ENCODE results near the gene ALPK3. TPM values are rescaled to one million over a fixed set of nuclear protein-coding genes. Genes with fewer than 3 reads are reported as not detected.

ALPK3 gene
- total and polyA plus RNA-seq, 2 donors: 1.1 to 1.3 TPM

DNA sequence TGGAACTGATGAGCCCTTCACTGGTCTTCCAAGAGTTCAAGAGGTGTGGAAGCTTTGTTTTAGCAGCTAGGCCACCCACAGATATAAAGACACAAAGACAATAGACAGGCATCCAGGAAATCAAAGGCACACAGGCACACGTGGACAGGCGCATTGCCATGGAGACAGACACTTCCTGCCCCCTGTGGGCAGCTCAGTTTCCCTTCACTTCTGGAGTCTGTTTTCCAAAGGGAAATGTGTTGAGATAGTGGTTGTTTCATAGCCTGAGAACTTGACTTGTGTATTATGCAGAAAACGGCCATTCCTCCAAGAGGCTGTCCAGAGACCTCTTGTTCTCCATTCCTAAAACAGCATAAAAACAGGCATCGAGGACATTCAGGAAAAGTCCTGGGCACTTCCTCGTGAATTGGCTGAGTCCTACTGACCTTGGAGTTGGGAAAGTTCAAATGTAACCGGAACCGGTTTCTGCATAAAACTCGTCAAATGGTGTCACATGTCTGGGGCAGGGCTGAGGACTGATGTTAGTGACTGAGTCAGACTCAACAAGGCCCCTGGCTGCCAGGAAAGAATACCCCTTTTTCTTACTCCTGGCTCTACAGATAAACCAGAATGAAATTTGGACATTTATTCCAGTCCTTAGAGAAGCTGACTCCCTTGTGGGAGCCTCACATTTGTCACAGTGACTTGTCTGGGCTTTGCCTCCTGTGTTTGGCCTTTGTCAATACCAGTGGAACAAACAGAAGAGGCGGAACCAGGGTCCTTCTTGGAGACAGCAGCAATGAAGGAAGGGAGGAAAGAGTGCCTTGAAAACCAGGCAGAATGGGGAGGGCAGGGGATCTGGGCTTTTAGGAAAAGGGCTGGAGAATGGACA lies 1.3 kb downstream of the ALPK3 start:
- Histone ChIP-seq H3K27ac (ENCODE audit: low read depth in 1 of 2, low read length in 1 of 2) (peak overlapping the region in 1 of 2 donors; percentile 18), H3K4me1 (ENCODE audit: control insufficient read depth in 2 of 2, insufficient read depth in 2 of 2, low read length in 2 of 2) (peaks cover 9 to 17% of the 10 kb centered on the region in 2 donors), H3K27me3 (ENCODE audit: control insufficient read depth in 2 of 2, insufficient read depth in 1 of 2, low read length in 1 of 2) (peaks cover 0 to 13% of the 10 kb centered on the region in 2 donors), H3K9me3 (ENCODE audit: control insufficient read depth in 2 of 2, insufficient read depth in 1 of 2, low read length in 1 of 2) (no peaks in the 10 kb centered on the region), H3K36me3 (ENCODE audit: control insufficient read depth in 2 of 2, insufficient read depth in 2 of 2, low read length in 1 of 2) (no peaks in the 10 kb centered on the region), H3K4me3 (ENCODE audit: low read length in 2 of 2) (no peak overlapping the region)
- peak in 7 of 9 donors; percentile 10 to 59 (median 31) for DNase-seq (ENCODE audit: low read depth in 6 of 9, low spot score in 9 of 9)
- WGBS: 85% methylated on average over 9 of the region's 9 CpGs

- H3K27ac ChIP-seq (ENCODE audit: low read depth in 1 of 2, low read length in 1 of 2): no peak overlapping the region
- H3K4me1 ChIP-seq (ENCODE audit: control insufficient read depth in 2 of 2, insufficient read depth in 2 of 2, low read length in 2 of 2): peaks cover 9 to 17% of the 10 kb centered on the region in 2 donors
- peaks cover 0 to 13% of the 10 kb centered on the region in 2 donors for H3K27me3 ChIP-seq (ENCODE audit: control insufficient read depth in 2 of 2, insufficient read depth in 1 of 2, low read length in 1 of 2)
- no peaks in the 10 kb centered on the region for H3K9me3 ChIP-seq (ENCODE audit: control insufficient read depth in 2 of 2, insufficient read depth in 1 of 2, low read length in 1 of 2)
- no peak for DNase-seq (ENCODE audit: low read depth in 6 of 9, low spot score in 9 of 9)
- WGBS: 92% methylated on average over 3 of the region's 3 CpGs
- no peaks in the 10 kb centered on the region for H3K36me3 ChIP-seq (ENCODE audit: control insufficient read depth in 2 of 2, insufficient read depth in 2 of 2, low read length in 1 of 2)
- H3K4me3 ChIP-seq (ENCODE audit: low read length in 2 of 2): no peak overlapping the region
Measured at GRCh38 chr15:84819291-84819768, 2.2 kb downstream of the ALPK3 start.

DNA sequence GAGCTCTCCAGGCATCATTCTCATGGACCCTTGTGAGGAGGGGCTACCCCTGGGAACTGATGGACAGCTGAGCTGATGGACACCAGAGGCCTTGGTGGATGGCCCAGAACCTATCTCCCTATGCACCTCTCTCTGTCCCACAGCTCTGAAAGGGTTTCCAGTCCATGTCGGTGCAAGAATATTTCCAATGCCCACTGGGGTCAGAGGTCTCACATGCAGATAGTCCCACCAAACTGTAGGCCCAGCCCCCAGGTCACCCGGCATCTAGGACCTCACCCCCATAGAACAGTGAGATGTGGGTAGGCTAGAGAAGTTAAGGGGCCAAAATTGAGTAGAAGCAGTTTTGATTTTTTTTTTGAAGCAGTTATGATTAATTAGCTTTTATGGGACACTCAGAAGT lies 2.6 kb downstream of the ALPK3 start:
- H3K27me3 ChIP-seq (ENCODE audit: control insufficient read depth in 2 of 2, insufficient read depth in 1 of 2, low read length in 1 of 2): peaks cover 0 to 13% of the 10 kb centered on the region in 2 donors
- peaks cover 9 to 17% of the 10 kb centered on the region in 2 donors for H3K4me1 ChIP-seq (ENCODE audit: control insufficient read depth in 2 of 2, insufficient read depth in 2 of 2, low read length in 2 of 2)
- H3K9me3 ChIP-seq (ENCODE audit: control insufficient read depth in 2 of 2, insufficient read depth in 1 of 2, low read length in 1 of 2): no peaks in the 10 kb centered on the region
- H3K4me3 ChIP-seq (ENCODE audit: low read length in 2 of 2): no peak overlapping the region
- no peaks in the 10 kb centered on the region for H3K36me3 ChIP-seq (ENCODE audit: control insufficient read depth in 2 of 2, insufficient read depth in 2 of 2, low read length in 1 of 2)
- no peak overlapping the region for H3K27ac ChIP-seq (ENCODE audit: low read depth in 1 of 2, low read length in 1 of 2)
- DNase-seq (ENCODE audit: low read depth in 6 of 9, low spot score in 9 of 9): no peak
- WGBS: 97% methylated on average over 2 of the region's 2 CpGs

DNA sequence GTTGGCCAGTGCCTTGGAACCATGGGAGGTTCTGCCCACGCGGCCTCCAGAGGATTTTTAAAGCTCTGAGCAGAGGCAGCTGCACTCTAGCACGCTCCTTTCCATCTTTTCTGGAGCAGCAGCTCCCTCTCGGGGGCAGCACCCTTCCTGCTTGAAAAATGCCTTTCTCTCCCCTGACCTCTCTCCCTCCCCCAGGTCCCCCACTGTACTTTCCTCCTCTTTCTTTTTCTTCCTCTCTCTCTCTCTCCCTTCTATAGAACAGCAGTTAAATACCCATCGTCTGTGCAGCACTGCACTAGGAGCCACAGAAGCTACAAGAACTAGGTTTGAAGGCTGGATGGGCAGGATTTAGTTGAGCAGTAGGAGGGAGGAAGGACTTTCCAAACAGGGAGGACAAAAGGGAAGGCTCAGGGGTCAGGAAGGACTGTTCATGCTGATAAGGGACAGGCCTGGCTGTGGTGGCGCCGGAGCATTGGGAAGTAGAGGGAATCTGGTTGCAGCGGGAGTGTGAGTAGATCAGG lies 4.4 kb downstream of the ALPK3 start:
- 88% methylated on average over 8 of the region's 8 CpGs for WGBS
- Histone ChIP-seq H3K36me3 (ENCODE audit: control insufficient read depth in 2 of 2, insufficient read depth in 2 of 2, low read length in 1 of 2) (no peaks in the 10 kb centered on the region), H3K9me3 (ENCODE audit: control insufficient read depth in 2 of 2, insufficient read depth in 1 of 2, low read length in 1 of 2) (no peaks in the 10 kb centered on the region), H3K27me3 (ENCODE audit: control insufficient read depth in 2 of 2, insufficient read depth in 1 of 2, low read length in 1 of 2) (peaks cover 0 to 12% of the 10 kb centered on the region in 2 donors), H3K27ac (ENCODE audit: low read depth in 1 of 2, low read length in 1 of 2) (no peak overlapping the region), H3K4me3 (ENCODE audit: low read length in 2 of 2) (no peak overlapping the region), H3K4me1 (ENCODE audit: control insufficient read depth in 2 of 2, insufficient read depth in 2 of 2, low read length in 2 of 2) (peaks cover 9 to 17% of the 10 kb centered on the region in 2 donors)
- DNase-seq (ENCODE audit: low read depth in 6 of 9, low spot score in 9 of 9): no peak

DNA sequence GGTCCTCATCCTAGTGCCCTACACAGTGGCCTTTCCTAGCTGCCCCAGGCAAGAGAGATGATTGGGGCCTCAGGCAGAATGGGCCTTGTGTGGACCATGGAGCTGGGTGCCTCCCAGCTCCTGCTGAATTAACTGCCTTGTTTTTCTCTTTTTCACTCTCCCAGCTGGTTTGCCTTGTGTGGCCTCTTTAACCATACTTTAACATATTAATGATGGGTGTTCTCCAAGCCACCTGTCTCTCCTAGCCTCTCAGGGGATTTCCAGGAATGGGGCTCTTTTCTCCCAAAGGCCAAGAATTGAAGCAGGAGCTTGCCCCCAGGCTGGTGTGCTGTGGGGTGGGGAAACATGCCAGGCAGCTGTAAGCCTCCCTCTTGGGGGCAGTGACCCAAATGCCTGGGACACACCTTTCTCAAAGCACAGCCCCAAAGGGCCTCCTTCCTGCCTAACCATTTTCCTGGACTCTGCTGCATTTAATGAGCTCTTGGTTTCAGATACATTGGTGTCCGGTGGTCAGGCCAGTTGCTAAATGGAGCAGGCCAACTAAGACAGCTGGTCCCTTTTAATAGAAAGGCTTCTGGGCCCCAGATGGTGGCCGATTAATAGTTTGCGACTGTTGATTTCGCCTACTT lies 5.6 kb downstream of the ALPK3 start:
- H3K9me3 ChIP-seq (ENCODE audit: control insufficient read depth in 2 of 2, insufficient read depth in 1 of 2, low read length in 1 of 2): no peaks in the 10 kb centered on the region
- H3K36me3 ChIP-seq (ENCODE audit: control insufficient read depth in 2 of 2, insufficient read depth in 2 of 2, low read length in 1 of 2): no peaks in the 10 kb centered on the region
- peaks cover 0 to 3% of the 10 kb centered on the region in 2 donors for H3K27me3 ChIP-seq (ENCODE audit: control insufficient read depth in 2 of 2, insufficient read depth in 1 of 2, low read length in 1 of 2)
- H3K27ac ChIP-seq (ENCODE audit: low read depth in 1 of 2, low read length in 1 of 2): no peak overlapping the region
- no peak overlapping the region for H3K4me3 ChIP-seq (ENCODE audit: low read length in 2 of 2)
- peaks cover 6 to 11% of the 10 kb centered on the region in 2 donors for H3K4me1 ChIP-seq (ENCODE audit: control insufficient read depth in 2 of 2, insufficient read depth in 2 of 2, low read length in 2 of 2)
- DNase-seq (ENCODE audit: low read depth in 6 of 9, low spot score in 9 of 9): no peak
- WGBS: 98% methylated on average over 4 of the region's 4 CpGs

GRCh38 chr15:84823282-84823878 lies 6.2 kb downstream of the ALPK3 start:
- no peak overlapping the region for H3K4me3 ChIP-seq (ENCODE audit: low read length in 2 of 2)
- no peak for DNase-seq (ENCODE audit: low read depth in 6 of 9, low spot score in 9 of 9)
- H3K4me1 ChIP-seq (ENCODE audit: control insufficient read depth in 2 of 2, insufficient read depth in 2 of 2, low read length in 2 of 2): peaks cover 0 to 5% of the 10 kb centered on the region in 2 donors
- H3K27me3 ChIP-seq (ENCODE audit: control insufficient read depth in 2 of 2, insufficient read depth in 1 of 2, low read length in 1 of 2): no peaks in the 10 kb centered on the region
- no peaks in the 10 kb centered on the region for H3K36me3 ChIP-seq (ENCODE audit: control insufficient read depth in 2 of 2, insufficient read depth in 2 of 2, low read length in 1 of 2)
- WGBS: 98% methylated on average over 3 of the region's 3 CpGs
- no peak overlapping the region for H3K27ac ChIP-seq (ENCODE audit: low read depth in 1 of 2, low read length in 1 of 2)
- no peaks in the 10 kb centered on the region for H3K9me3 ChIP-seq (ENCODE audit: control insufficient read depth in 2 of 2, insufficient read depth in 1 of 2, low read length in 1 of 2)

DNA sequence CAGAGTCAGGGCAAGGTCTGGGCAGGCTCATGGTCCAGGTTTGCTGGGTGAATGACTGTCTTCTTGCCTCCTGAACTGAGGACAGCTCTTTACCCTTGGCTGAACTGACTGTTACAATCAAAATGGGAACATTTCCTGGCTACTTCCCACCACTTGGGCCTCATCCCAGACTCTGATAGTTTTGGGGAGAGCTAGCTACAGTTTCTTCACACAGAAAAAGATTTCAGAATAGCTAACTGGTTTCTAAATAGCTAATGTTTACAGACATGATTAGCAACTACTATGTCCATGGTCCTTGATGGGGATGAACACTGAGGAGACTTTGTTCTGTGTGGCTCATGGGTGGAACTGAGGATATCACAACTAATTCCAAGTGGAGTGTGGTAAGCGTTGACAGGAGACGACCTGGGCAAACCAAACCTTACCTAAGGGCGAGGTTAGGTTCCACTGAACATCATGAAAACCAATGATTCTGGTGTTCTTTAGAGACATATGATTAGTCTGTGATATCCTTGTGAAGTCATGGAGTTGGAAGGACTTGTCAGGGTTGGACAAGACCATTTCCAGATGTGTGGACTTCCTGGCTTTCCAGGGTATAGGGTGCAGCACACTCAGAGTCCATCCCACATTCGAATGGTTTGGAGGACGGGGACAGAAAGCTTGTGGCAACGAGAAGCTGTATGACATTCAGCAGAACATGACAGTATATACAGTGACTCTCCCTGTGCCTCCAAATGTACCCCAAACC lies 7.3 kb downstream of the ALPK3 start:
- WGBS: 97% methylated on average over 6 of the region's 6 CpGs
- no peaks in the 10 kb centered on the region for H3K36me3 ChIP-seq (ENCODE audit: control insufficient read depth in 2 of 2, insufficient read depth in 2 of 2, low read length in 1 of 2)
- no peak for DNase-seq (ENCODE audit: low read depth in 6 of 9, low spot score in 9 of 9)
- H3K4me3 ChIP-seq (ENCODE audit: low read length in 2 of 2): no peak overlapping the region
- no peaks in the 10 kb centered on the region for H3K27me3 ChIP-seq (ENCODE audit: control insufficient read depth in 2 of 2, insufficient read depth in 1 of 2, low read length in 1 of 2)
- H3K27ac ChIP-seq (ENCODE audit: low read depth in 1 of 2, low read length in 1 of 2): no peak overlapping the region
- H3K9me3 ChIP-seq (ENCODE audit: control insufficient read depth in 2 of 2, insufficient read depth in 1 of 2, low read length in 1 of 2): no peaks in the 10 kb centered on the region
- no peaks in the 10 kb centered on the region for H3K4me1 ChIP-seq (ENCODE audit: control insufficient read depth in 2 of 2, insufficient read depth in 2 of 2, low read length in 2 of 2)

DNA sequence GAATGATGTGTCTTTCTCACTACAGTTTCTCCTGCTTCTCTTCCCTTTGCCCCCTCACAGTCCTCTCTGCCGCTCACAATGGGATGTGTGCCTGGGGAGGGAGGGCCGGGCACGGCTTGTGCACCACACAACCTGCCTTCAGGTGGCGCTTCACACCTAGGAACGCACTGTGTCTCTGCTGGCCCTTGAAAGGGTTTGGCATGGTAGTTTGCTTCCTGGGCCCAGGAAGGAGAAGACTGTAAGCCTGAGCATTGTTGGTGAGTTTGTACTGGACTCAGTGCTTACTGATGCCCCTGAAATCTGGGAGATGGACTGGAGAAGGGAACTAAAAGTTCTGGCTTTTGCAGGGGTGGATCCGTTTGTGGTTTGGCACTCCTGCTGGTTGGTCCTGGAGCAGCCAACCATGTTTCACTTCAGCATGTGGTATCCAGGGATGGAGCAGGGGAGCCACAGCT lies 9.2 kb downstream of the ALPK3 start:
- H3K36me3 ChIP-seq (ENCODE audit: control insufficient read depth in 2 of 2, insufficient read depth in 2 of 2, low read length in 1 of 2): no peaks in the 10 kb centered on the region
- no peaks in the 10 kb centered on the region for H3K9me3 ChIP-seq (ENCODE audit: control insufficient read depth in 2 of 2, insufficient read depth in 1 of 2, low read length in 1 of 2)
- H3K27ac ChIP-seq (ENCODE audit: low read depth in 1 of 2, low read length in 1 of 2): no peak overlapping the region
- 90% methylated on average over 6 of the region's 6 CpGs for WGBS
- no peaks in the 10 kb centered on the region for H3K27me3 ChIP-seq (ENCODE audit: control insufficient read depth in 2 of 2, insufficient read depth in 1 of 2, low read length in 1 of 2)
- H3K4me1 ChIP-seq (ENCODE audit: control insufficient read depth in 2 of 2, insufficient read depth in 2 of 2, low read length in 2 of 2): no peaks in the 10 kb centered on the region
- DNase-seq (ENCODE audit: low read depth in 6 of 9, low spot score in 9 of 9): peak in 1 of 9 donors; percentile 13
- H3K4me3 ChIP-seq (ENCODE audit: low read length in 2 of 2): no peak overlapping the region

Data from thymus (tissue), 11 donors.